Testis (tissue), 3 donors: ENCODE results near the gene DENND2D. TPM values are rescaled to one million over a fixed set of nuclear protein-coding genes. Genes with fewer than 3 reads are reported as not detected.

Source experiments
- DNase-seq: peaks from one replicate; pipeline ENCODE4 v3.0.0-alpha.2; 2019
- H3K27ac ChIP-seq, 2 donors: fragments of 200-600 bp; sonication (generic); one replicate each; pipeline ENCODE4 v1.5.1; 2019
- H3K27me3 ChIP-seq: fragments of 200-600 bp; sonication (generic); one replicate; pipeline ENCODE4 v1.5.1; 2019
- H3K36me3 ChIP-seq: fragments of 200-600 bp; sonication (generic); one replicate; pipeline ENCODE4 v1.5.1; 2017; ENCODE audit warnings: low read depth; ENCODE audit errors: missing control alignments
- H3K4me1 ChIP-seq: fragments of 200-600 bp; sonication (generic); one replicate; pipeline ENCODE4 v1.5.1; 2019
- H3K4me3 ChIP-seq, 2 donors: fragments of 200-600 bp; sonication (generic); one replicate each; pipeline ENCODE4 v1.5.1; 2017 to 2019
- H3K9me3 ChIP-seq: fragments of 200-600 bp; sonication (generic); one replicate; pipeline ENCODE4 v1.5.1; 2017
- POLR2A ChIP-seq: fragments of 450-650 bp; IDR thresholded peaks from one replicate; pipeline ENCODE4 v1.6.1; 2017; ENCODE audit warnings: antibody characterized with exemption, mild to moderate bottlenecking, moderate library complexity
- WGBS, 2 donors: methylation state at CpG; one replicate each; pipeline ENCODE4 v1.1.5; 2018; 5-methylcytosine and 5-hydroxymethylcytosine counted together
- intact Hi-C: fragments of 100-400 bp; cut with DNase I; formaldehyde crosslinking; loops from one replicate; pipeline ENCODE4 v1.15.1; 2023; ENCODE audit warnings: low total_unique reads
- polyA plus RNA-seq: library from polyadenylated mRNA; stranded (reverse); fragments of 350-450 nt; fragmentation: Illumina TruSeq; extraction: RNeasy Lipid Tissue Mini Kit (QIAGEN cat#74804); gene quantifications from one replicate; pipeline ENCODE4 v1.2.3, GENCODE V29; 2014; ENCODE audit warnings: low read depth, low replicate concordance; ENCODE audit not compliant: insufficient read depth
- total RNA-seq, 2 donors: library from RNA; depleted of rRNA; stranded (reverse); fragments of >200 nt; gene quantifications; one replicate each; pipeline ENCODE4 v1.2.3, GENCODE V29; 2016
- TF ChIP-seq, protein P1 (sequence below), 3 experiments: fragments of 450-650 bp in 2 of 3; fragments of 200-600 bp in 1 of 3; sonication (generic) in 1 of 3; IDR thresholded peaks; one replicate each; pipeline ENCODE4 v1.5.1; 2016 to 2019; ENCODE audit warnings: antibody characterized with exemption in 3 of 3, mild to moderate bottlenecking in 2 of 3, moderate library complexity in 1 of 3

Gene DENND2D
- total and polyA plus RNA-seq, 3 donors from 2014 or later, result 21.2 to 38.8 (median 22.9) TPM

DNA sequence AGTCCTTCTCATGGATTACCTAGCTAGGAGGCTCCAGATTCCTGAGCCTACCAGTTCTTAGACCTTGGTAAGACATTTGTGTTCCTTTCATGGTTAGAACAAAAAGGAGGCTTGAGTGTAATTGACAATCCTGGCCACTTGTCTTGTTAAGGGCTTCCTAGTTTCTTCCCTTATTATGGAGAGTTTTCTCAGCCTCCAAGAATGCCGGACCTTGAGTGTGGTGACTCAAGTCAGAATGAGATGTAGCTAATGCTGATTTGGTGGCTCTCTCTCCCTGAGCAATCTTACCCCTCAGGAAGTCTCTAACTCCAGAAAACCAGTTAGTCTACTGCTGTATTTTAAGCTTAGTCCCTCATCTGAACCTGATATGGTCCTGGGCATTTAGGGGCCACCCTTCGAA is 41.4 kb upstream of the DENND2D start:
- TF ChIP-seq, protein P1, sequence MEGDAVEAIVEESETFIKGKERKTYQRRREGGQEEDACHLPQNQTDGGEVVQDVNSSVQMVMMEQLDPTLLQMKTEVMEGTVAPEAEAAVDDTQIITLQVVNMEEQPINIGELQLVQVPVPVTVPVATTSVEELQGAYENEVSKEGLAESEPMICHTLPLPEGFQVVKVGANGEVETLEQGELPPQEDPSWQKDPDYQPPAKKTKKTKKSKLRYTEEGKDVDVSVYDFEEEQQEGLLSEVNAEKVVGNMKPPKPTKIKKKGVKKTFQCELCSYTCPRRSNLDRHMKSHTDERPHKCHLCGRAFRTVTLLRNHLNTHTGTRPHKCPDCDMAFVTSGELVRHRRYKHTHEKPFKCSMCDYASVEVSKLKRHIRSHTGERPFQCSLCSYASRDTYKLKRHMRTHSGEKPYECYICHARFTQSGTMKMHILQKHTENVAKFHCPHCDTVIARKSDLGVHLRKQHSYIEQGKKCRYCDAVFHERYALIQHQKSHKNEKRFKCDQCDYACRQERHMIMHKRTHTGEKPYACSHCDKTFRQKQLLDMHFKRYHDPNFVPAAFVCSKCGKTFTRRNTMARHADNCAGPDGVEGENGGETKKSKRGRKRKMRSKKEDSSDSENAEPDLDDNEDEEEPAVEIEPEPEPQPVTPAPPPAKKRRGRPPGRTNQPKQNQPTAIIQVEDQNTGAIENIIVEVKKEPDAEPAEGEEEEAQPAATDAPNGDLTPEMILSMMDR (IDR thresholded peaks at IDR 0.05), result no peak
- TF ChIP-seq POLR2A, result no peak
- peaks cover 5% of the 10 kb centered on the region for H3K4me1 ChIP-seq
- H3K4me3 ChIP-seq, result no peak overlapping the region
- no peaks in the 10 kb centered on the region for H3K9me3 ChIP-seq
- no peaks in the 10 kb centered on the region for H3K36me3 ChIP-seq
- DNase-seq, result no peak
- H3K27ac ChIP-seq, result no peak overlapping the region
- WGBS, 2 donors, result 88 to 94% methylated on average over 2 of the region's 2 CpGs
- no peaks in the 10 kb centered on the region for H3K27me3 ChIP-seq
- intact Hi-C loops, result no loop called here

DNA sequence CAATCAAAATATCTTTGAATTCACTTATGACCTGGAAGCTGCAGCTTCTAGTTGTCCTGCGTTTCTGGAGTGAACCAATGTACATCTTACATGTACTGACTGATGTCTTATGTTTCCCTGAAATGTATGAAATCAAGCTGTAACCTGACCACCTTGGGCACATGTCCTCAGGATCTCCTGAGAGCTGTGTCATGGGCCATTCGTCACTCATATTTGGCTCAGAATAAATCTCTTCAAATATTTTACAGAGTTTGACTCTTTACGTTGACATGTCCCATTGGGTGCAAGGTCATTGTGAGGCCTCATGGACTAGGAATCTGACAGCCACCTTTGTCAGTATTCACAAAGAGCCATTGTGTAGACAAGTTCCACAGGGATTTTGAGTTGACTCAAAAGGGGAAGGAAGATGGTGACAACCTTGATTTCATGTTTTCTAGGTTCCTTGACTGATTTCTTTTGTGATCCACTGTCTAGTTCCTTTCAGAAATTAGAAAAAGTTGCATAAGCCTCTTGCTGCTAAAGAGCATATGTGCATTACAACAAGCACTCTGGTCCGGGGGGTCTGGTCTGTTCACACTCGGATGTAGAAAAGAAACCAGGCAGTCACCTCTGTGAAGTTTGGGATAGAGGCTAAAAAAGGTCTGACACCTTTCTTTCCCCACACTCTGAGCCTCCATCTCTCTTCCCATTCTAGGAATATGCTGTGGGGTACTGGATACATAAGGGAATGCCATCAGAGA is 37.8 kb upstream of the DENND2D start:
- Histone ChIP-seq H3K4me3 (no peak overlapping the region), H3K4me1 (peaks cover 5% of the 10 kb centered on the region), H3K27me3 (no peaks in the 10 kb centered on the region), H3K9me3 (no peaks in the 10 kb centered on the region), H3K27ac (no peak overlapping the region), H3K36me3 (no peaks in the 10 kb centered on the region)
- intact Hi-C loops, result no loop called here
- TF ChIP-seq POLR2A, result no peak
- TF ChIP-seq, protein P1 (IDR thresholded peaks at IDR 0.05), result no peak
- DNase-seq, result no peak
- WGBS, 2 donors, result 77 to 84% methylated on average over 5 of the region's 5 CpGs

DNA sequence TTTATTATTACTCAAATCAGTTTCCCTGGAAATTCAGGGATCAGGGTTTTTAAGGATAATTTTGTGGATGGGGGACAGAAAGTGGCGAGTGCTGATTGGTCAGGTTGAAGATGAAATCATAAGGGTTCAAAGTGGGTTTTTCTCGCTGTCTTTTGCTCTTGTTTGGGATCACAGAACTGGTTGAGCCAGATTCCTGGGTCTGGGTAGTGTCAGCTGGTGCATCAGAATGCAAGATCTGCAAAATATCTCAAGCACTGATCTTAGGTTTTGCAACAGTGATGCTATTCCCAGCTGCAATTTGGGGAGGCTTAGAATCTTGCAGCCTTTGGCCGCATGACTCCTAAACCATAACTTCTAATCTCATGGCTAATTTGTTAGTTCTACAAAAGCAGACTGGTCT is 36.4 kb upstream of the DENND2D start:
- intact Hi-C loops, result no loop called here
- WGBS, 2 donors, result 78 to 82% methylated on average over 3 of the region's 3 CpGs
- TF ChIP-seq, protein P1 (IDR thresholded peaks at IDR 0.05), result no peak
- H3K27ac ChIP-seq, result no peak overlapping the region
- H3K27me3 ChIP-seq, result no peaks in the 10 kb centered on the region
- H3K9me3 ChIP-seq, result no peaks in the 10 kb centered on the region
- H3K4me1 ChIP-seq, result no peaks in the 10 kb centered on the region
- DNase-seq, result no peak
- no peak overlapping the region for H3K4me3 ChIP-seq
- H3K36me3 ChIP-seq, result no peaks in the 10 kb centered on the region

DNA sequence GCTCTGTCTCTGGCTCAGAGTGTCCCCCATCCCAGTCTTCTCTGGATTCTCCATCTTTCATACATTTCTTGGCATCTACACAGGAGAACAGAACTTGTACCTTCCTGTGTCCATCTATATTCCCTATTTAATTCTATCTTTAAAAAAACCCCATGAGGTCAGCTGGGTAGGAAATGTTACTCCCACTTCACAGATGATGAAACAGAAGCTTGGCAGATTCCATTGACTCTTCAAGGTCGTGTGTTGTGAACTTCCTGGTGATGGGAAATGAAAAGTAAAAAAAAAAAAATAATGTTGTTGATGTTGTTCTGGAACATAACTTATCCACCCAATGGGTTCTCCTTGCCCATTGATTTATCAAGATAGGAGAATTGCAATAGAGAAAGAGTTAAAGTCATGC is 35.9 kb upstream of the DENND2D start:
- no peak overlapping the region for H3K27ac ChIP-seq
- 13 to 28% methylated on average over 1 of the region's 1 CpG for WGBS, 2 donors
- TF ChIP-seq, protein P1 (IDR thresholded peaks at IDR 0.05), result no peak
- TF ChIP-seq POLR2A, result no peak

DNA sequence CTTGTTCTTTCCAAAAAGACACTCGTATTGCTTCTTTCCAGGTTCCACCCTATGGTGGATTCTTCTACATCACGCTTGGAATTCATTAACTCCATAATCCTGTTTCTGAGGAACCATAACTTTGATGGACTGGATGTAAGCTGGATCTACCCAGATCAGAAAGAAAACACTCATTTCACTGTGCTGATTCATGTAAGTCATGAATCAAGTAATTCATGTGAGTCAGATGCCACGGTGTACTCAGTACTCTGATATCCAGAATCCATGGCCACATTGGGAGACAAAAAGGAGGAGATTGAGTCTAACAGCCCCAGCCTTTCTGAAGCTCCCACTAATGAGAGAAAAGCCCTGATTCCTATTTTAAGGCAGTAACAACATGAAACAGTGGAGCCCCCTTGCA is 34.4 kb upstream of the DENND2D start:
- H3K9me3 ChIP-seq, result no peaks in the 10 kb centered on the region
- TF ChIP-seq, protein P1 (IDR thresholded peaks at IDR 0.05), result no peak
- TF ChIP-seq POLR2A, result no peak
- no peak overlapping the region for H3K27ac ChIP-seq
- H3K27me3 ChIP-seq, result no peaks in the 10 kb centered on the region
- DNase-seq, result no peak
- 90 to 92% methylated on average over 3 of the region's 3 CpGs for WGBS, 2 donors
- H3K36me3 ChIP-seq, result no peaks in the 10 kb centered on the region
- no peak overlapping the region for H3K4me3 ChIP-seq
- intact Hi-C loops, result no loop called here
- H3K4me1 ChIP-seq, result no peaks in the 10 kb centered on the region

More for the DNA sequence above, 35.9 kb upstream of the DENND2D start:
- intact Hi-C loops, result no loop called here
- DNase-seq, result no peak
- no peak overlapping the region for H3K4me3 ChIP-seq
- H3K9me3 ChIP-seq, result no peaks in the 10 kb centered on the region
- no peaks in the 10 kb centered on the region for H3K4me1 ChIP-seq
- no peaks in the 10 kb centered on the region for H3K27me3 ChIP-seq
- no peaks in the 10 kb centered on the region for H3K36me3 ChIP-seq
